Ramos (cell line): Measurements from ENCODE around the gene SETBP1.

ENCODE experiments used
- in situ Hi-C: fragments of 300-500 bp; cut with MboI; formaldehyde crosslinking; loops from one replicate; pipeline ENCODE4 v1.14.3; 2022; ENCODE audit warnings: low sequenced_read_pairs; ENCODE audit not compliant: unreplicated experiment

Gene SETBP1

DNA sequence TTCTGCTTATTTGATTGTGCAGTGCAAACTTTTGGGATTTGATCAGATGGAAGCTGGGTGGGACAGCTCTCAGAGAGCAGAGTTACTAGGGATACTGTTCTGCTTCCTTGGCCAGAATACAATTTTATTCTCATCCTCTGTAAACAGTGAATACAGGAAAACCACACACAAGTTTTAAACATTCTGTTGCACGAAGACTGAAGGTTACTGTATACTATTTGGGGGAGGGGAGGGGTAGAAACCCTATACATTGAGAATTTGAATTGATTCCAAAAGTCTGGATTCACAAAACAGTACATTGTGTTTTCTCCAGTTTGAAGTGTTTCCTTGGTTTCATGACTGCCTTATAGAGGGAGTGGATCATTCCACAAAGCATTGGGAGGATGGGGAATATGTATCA, 149.9 kb downstream of the SETBP1 start:
- in situ Hi-C loops = no loop called here

GRCh38 chr18:44833786-44834185, 153.1 kb downstream of the SETBP1 start:
- in situ Hi-C loops = no loop called here

DNA sequence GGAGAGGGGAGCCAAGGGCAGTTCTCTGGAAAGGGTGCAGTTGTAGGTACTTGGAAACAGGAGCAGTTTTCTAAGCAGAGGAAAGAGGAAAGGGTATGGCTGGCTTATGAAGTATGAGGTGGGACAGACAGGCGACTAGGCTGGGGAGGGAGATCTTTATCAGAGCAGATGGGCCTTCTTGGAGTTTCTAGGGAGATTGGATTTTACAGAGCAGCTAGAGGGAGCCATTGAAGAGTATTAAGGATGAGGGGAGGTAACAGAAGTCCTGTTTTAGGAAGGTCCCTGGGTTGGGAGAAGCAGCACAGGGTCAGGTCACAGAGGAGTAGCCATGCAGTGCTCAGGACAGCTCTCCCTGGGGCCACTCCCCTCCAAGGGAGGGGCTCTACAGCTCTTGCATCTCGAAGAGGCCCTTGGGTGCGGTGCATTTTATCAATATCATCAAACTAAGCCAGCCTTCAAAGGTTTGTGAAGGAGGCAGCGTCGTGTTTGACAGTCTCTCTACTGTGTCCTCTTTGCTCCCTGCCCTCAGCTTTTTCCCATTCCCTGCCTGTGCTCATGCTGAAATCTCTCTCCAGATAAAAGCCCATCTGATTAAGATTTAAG, 154.3 kb downstream of the SETBP1 start:
- in situ Hi-C loops = no loop called here

GRCh38 chr18:44835703-44836102, 155.0 kb downstream of the SETBP1 start:
- in situ Hi-C loops = no loop called here

- in situ Hi-C loops = no loop called here
These were observed 155.6 kb downstream of the SETBP1 start for GRCh38 chr18:44836263-44836662.

DNA sequence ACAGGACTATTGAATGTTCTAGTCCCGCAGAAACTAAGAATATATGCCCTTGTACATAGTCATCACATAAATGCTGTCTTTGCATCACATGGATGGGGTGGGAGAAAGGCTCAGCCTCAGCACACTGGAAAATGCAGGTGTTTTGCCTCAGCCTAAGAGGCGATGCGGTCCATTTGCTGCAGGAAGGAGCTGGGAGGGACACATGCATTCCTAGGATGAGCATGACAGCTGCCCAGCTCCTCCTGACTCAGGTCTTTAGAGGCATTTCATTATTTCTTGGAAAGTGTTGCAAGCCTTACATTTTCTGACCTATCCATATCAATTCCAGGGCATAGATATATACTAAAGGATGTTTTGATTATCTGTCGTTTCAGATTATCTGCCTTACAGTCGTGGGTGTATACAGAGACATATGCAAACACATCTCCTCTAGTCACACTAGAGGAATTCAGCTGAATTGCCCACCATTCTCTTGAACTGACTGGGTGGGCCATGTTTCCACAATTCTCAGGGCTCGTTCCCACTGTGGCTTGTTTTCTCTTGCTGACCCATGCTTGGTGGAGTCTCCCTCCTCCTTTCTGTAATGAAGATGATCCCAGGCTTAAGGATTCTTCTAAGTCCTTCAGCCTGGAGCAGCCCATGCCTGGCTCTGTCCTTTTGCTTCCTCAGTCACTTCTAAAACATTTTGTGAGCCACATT, 156.9 kb downstream of the SETBP1 start:
- in situ Hi-C loops = no loop called here

GRCh38 chr18:44838971-44839666, 158.4 kb downstream of the SETBP1 start:
- in situ Hi-C loops = no loop called here

DNA sequence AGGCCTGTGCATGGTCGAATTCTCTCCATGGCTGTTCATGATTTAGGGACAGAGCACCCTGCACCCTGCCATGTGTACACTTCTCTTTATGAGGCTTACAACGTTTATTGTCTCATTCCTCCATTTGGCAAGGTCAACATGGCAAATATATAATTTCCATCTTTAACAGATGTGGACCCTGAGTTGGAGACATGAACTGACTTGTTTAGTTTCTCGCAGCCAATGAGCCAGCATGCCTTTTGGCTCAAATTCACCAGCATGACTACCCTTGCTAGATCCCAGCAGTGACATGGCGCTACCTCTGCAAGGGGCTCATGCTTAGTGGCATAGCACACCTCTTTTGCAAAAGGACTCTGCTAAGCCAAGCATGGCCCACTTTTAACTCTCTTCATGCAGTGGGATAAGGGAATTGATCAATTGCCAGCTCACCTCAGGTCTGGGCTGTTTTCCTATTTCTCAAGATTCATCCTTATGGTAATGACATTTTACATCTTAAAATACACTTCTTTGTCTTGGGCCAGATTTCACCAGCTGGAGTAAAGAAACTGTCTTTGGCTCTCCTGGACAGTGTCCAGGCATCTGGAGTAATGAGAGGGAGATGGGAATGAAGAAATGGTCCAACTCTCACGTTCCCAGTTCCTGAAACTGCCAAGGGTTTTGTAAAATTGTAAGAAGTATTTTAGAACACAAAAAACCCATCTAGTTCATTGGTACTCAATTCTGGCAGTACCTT, 159.5 kb downstream of the SETBP1 start:
- in situ Hi-C loops = no loop called here

DNA sequence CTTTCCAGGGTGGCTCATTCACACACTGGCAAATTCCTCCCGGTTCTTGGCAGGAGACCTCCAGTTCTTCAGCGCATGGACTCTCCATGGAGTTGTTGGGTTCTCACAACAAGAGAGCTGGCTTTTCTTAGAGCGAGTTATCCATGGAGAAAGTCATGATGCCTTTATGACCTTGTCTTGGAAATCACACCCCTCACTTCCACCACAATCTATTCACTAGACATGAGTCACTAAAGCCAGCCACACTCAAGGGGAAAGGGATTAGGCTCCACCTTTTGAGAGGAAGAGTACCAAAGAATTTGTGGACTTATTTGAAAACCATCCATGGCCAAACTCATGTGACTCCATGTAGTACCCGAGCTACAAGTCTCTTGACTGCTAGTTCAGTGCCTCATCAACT, 160.5 kb downstream of the SETBP1 start:
- in situ Hi-C loops = no loop called here

- in situ Hi-C loops = no loop called here
These were observed 161.3 kb downstream of the SETBP1 start for GRCh38 chr18:44841752-44842587.

GRCh38 chr18:44842588-44843412, 162.1 kb downstream of the SETBP1 start:
- in situ Hi-C loops = no loop called here

DNA sequence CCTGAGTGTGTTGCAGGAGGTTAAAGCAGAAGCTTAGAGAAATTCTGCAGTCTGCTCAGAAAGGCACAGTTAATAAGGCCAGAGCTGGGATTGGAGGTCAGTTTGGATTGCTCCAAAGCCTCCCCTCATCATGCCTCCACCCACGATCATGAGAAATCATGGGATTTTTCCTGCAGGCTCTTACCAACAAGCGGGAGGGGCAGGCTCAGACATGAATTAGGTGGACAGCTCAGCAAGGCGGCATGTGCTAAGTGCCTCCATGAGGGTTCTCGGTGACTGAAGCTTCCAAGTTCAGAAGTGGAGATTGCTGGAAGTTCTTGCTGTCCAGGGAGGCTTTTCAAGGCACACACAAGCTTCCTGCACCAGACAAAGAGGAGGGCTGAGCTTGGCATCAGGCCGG, 163.8 kb downstream of the SETBP1 start:
- in situ Hi-C loops = no loop called here

DNA sequence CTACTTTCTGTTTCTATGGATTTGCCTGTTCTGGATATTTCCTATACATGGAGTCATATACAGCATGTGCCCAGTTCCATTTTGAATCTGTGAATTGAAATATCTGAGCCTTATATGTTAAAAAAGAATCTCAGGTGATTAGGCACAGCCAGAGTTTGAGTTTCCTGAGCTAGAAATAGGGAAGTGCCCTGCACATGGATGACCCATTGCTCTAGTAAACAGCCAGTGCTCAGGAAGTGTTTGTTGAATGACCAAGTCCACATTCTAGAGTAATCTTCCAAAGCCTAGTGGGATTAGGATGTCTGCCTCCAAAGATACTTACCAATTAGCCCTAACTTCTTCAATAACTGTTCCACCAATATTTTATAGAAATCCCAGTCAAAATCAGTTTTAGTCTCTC, 165.8 kb downstream of the SETBP1 start:
- in situ Hi-C loops = no loop called here

- in situ Hi-C loops = no loop called here
These were observed 168.1 kb downstream of the SETBP1 start for GRCh38 chr18:44848644-44849335.

- in situ Hi-C loops = no loop called here
These were observed 168.7 kb downstream of the SETBP1 start for GRCh38 chr18:44849361-44849760.

GRCh38 chr18:44850001-44850400, 169.3 kb downstream of the SETBP1 start:
- in situ Hi-C loops = no loop called here

DNA sequence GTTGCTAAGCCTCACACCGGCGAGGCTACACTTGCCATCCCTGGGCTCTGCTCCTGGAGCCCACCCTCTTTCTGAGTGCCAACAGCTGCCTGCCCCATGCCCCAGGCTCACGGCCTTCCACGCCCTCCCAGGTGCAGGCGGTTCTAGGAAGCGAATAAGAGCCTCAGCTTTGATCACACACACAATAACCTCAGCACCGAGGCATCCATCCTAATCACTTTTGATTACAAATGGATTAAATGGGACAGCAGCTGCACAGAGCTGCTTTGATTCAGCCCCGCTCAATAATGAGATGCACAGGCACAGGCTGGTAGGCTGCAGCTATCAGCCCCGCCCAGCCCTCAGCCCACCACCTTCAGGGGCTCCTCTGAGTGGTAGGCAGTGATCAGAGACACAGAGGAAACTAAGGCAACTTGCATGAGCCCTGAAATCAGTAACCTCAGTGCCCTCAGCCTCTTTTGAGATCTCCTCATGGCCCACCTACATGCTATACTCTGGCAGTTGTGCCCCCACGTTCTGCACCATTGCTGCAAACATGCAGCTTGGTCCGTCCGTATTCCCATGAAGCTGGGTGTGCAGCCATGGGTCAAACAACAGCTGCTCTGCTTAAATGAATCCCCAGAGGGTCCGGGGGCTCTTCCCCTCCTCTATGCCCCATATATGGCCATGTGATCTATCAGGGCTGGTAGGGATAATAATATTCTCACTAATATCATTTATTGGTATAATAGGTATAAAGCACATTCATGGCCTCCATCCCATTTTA, 171.4 kb downstream of the SETBP1 start:
- in situ Hi-C loops = no loop called here

- in situ Hi-C loops = no loop called here
These were observed 172.1 kb downstream of the SETBP1 start for GRCh38 chr18:44852818-44853217.
